ENCODE measurements around the gene BRI3. TPM values are rescaled to one million over a fixed set of nuclear protein-coding genes. Genes with fewer than 3 reads are reported as not detected.
A peak's percentile ranks its signal among the peaks of the same experiment; 100 is the strongest.

Gene BRI3
- total RNA-seq, 6 experiments from 2014 or later, result 34.7 to 160 (median 137) TPM

GRCh38 chr7:98296833-98297232 lies 15.3 kb downstream of the BRI3 start:
- H3K27me3 ChIP-seq, result no peaks in the 10 kb centered on the region
- TF ChIP-seq CTCF (IDR thresholded peaks at IDR 0.05), result no peak
- no peak for TF ChIP-seq POLR2A (IDR thresholded peaks at IDR 0.05)
- peaks cover 0 to 24% (median 14%) of the 10 kb centered on the region in 4 donors for H3K36me3 ChIP-seq
- DNase-seq (no peak), ATAC-seq (no peak)
- peaks cover 0 to 16% (median 7%) of the 10 kb centered on the region in 4 donors for H3K4me1 ChIP-seq
- no peaks in the 10 kb centered on the region for H3K9me3 ChIP-seq
- H3K4me3 ChIP-seq, result no peak overlapping the region
- H3K27ac ChIP-seq, result no peak overlapping the region
- WGBS (ENCODE audit: insufficient coverage, low coverage, low lambda C conversion rate, missing lambda C conversion rate), result no CpG with 5 or more reads among the region's 12 CpGs
- intact Hi-C loops (cut with DNase I), result loop anchor here (5.0 to 10.0 kb wide), 2 partner anchors 105 to 108 kb away; partner anchors contain the start of gene BAIAP2L1 (in 2 of the 2)

DNA sequence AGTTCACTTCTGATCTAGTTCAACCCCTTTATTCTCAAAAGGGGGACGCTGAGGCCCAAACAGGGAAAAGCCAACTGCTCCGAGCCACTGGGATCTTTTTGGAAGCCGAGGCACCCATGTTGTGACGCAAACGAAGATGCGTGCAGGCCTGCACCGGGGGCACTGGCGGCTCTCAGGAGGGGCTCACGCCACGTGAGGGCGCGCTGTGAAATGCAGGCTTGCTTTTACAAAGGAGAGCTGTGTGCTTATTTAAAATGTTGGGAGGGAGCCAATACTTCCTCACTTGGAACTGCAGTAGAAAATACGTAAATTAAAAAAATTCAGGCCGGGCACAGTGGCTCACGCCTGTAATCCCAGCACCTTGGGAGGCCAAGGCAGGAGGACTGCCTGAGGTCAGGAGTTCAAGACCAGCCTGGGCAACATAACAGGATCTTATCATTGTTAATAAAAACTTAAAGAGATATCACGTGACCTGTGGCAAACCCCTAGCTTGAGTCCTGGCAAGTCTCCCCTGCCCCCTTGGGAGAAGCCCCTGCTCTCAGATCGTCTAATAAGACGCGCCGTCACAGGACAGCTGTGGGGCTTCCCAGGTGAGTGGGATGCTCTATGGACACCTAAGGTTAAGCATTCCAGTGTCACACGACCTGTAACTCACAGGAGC lies 16.3 kb downstream of the BRI3 start:
- intact Hi-C loops (cut with DNase I), result loop anchor here (5.0 to 10.0 kb wide), 2 partner anchors 105 to 107 kb away; partner anchors contain the start of gene BAIAP2L1 (in 2 of the 2)
- peaks cover 0 to 20% (median 9%) of the 10 kb centered on the region in 4 donors for H3K4me1 ChIP-seq
- H3K9me3 ChIP-seq, result no peaks in the 10 kb centered on the region
- no peak overlapping the region for H3K4me3 ChIP-seq
- WGBS (ENCODE audit: insufficient coverage, low coverage, low lambda C conversion rate, missing lambda C conversion rate), result 83% methylated on average over 14 of the region's 21 CpGs
- DNase-seq (no peak), ATAC-seq (no peak)
- no peak overlapping the region for H3K27ac ChIP-seq
- TF ChIP-seq POLR2A (IDR thresholded peaks at IDR 0.05) (no peak), CTCF (IDR thresholded peaks at IDR 0.05) (no peak)
- H3K27me3 ChIP-seq, result no peaks in the 10 kb centered on the region
- H3K36me3 ChIP-seq, result peaks cover 0 to 15% (median 7%) of the 10 kb centered on the region in 4 donors

GRCh38 chr7:98300595-98301372 lies 19.3 kb downstream of the BRI3 start:
- Histone ChIP-seq H3K9me3 (no peaks in the 10 kb centered on the region), H3K36me3 (peaks cover 0 to 11% (median 2%) of the 10 kb centered on the region in 4 donors), H3K4me3 (no peak overlapping the region), H3K4me1 (peaks cover 0 to 20% (median 9%) of the 10 kb centered on the region in 4 donors), H3K27ac (peak overlapping the region; percentile 51 to 75 (median 74)), H3K27me3 (no peaks in the 10 kb centered on the region)
- peak; percentile 87 to 92 (median 90) for ATAC-seq
- intact Hi-C loops (cut with DNase I), result no loop called here
- peak; percentile 88 to 95 (median 91) for DNase-seq
- no peak for TF ChIP-seq POLR2A (IDR thresholded peaks at IDR 0.05)
- no peak for TF ChIP-seq CTCF (IDR thresholded peaks at IDR 0.05)
- WGBS (ENCODE audit: insufficient coverage, low coverage, low lambda C conversion rate, missing lambda C conversion rate), result 51% methylated on average over 12 of the region's 26 CpGs

GRCh38 chr7:98301693-98302470 lies 20.4 kb downstream of the BRI3 start:
- Histone ChIP-seq H3K36me3 (peaks cover 0 to 19% (median 5%) of the 10 kb centered on the region in 4 donors), H3K4me1 (peaks cover 0 to 20% (median 9%) of the 10 kb centered on the region in 4 donors), H3K27me3 (no peaks in the 10 kb centered on the region), H3K27ac (peak overlapping the region; percentile 51 to 75 (median 74)), H3K9me3 (no peaks in the 10 kb centered on the region), H3K4me3 (no peak overlapping the region)
- DNase-seq (peak in 1 of 3 donors; percentile 81), ATAC-seq (peak; percentile 14 to 67 (median 24))
- WGBS (ENCODE audit: insufficient coverage, low coverage, low lambda C conversion rate, missing lambda C conversion rate), result 73% methylated on average over 10 of the region's 22 CpGs
- intact Hi-C loops (cut with DNase I), result no loop called here
- no peak for TF ChIP-seq POLR2A (IDR thresholded peaks at IDR 0.05)
- TF ChIP-seq CTCF (IDR thresholded peaks at IDR 0.05), result peak in 1 of 4 donors; percentile 8
